HEK293 (cell line): ENCODE measurements around the gene HM13.

ENCODE experiments used
- HOXC10 ChIP-seq: sonication (generic); formaldehyde crosslinking; IDR thresholded peaks from 2 replicates; pipeline ENCODE4 v1.8.1; 2023; ENCODE audit warnings: mild to moderate bottlenecking, missing genetic modification reagents
- IKZF3 ChIP-seq: fragments of 450-650 bp; IDR thresholded peaks from 2 replicates; pipeline ENCODE4 v1.5.0; 2018; ENCODE audit warnings: missing biosample characterization, mild to moderate bottlenecking, missing genetic modification characterization, moderate library complexity
- KLF7 ChIP-seq: fragments of 450-650 bp; formaldehyde crosslinking; IDR thresholded peaks from 2 replicates; pipeline ENCODE4 v1.5.1; 2016; ENCODE audit warnings: missing biosample characterization, missing genetic modification characterization, borderline replicate concordance
- MZF1 ChIP-seq: fragments of 450-650 bp; formaldehyde crosslinking; IDR thresholded peaks from 2 replicates; pipeline ENCODE4 v1.5.1; 2017; ENCODE audit warnings: missing biosample characterization, missing genetic modification characterization, borderline replicate concordance
- OSR2 ChIP-seq: fragments of 450-650 bp; formaldehyde crosslinking; IDR thresholded peaks from 2 replicates; pipeline ENCODE4 v1.5.1; 2016; ENCODE audit warnings: missing biosample characterization, missing genetic modification characterization
- ZBTB48 ChIP-seq: fragments of 450-650 bp; formaldehyde crosslinking; IDR thresholded peaks from 2 replicates; pipeline ENCODE4 v1.5.1; 2016; ENCODE audit warnings: missing biosample characterization, missing genetic modification characterization
- ZNF133 ChIP-seq: fragments of 450-650 bp; formaldehyde crosslinking; IDR thresholded peaks from 2 replicates; pipeline ENCODE4 v1.5.1; 2016; ENCODE audit warnings: missing biosample characterization, missing genetic modification characterization
- ZNF302 ChIP-seq: fragments of 450-650 bp; formaldehyde crosslinking; IDR thresholded peaks from 2 replicates; pipeline ENCODE4 v1.5.1; 2016; ENCODE audit warnings: missing biosample characterization, missing genetic modification characterization, low read depth
- ZNF366 ChIP-seq: fragments of 450-650 bp; formaldehyde crosslinking; conservative IDR thresholded peaks from 2 replicates; pipeline ENCODE4 v1.5.1; 2016; ENCODE audit warnings: missing biosample characterization, missing genetic modification characterization
- ZNF391 ChIP-seq: fragments of 450-650 bp; formaldehyde crosslinking; IDR thresholded peaks from 2 replicates; pipeline ENCODE4 v1.5.1; 2016; ENCODE audit warnings: low read depth, missing biosample characterization, missing genetic modification characterization, borderline replicate concordance
- ZNF423 ChIP-seq: fragments of 450-650 bp; formaldehyde crosslinking; IDR thresholded peaks from 2 replicates; pipeline ENCODE4 v1.5.1; 2016; ENCODE audit warnings: missing biosample characterization, missing genetic modification characterization
- ZNF501 ChIP-seq: fragments of 450-650 bp; formaldehyde crosslinking; IDR thresholded peaks from 2 replicates; pipeline ENCODE4 v1.5.1; 2016; ENCODE audit warnings: missing biosample characterization, missing genetic modification characterization
- ZNF529 ChIP-seq: fragments of 450-650 bp; formaldehyde crosslinking; IDR thresholded peaks from 2 replicates; pipeline ENCODE4 v1.5.1; 2017; ENCODE audit warnings: missing genetic modification characterization, missing biosample characterization; ENCODE audit not compliant: insufficient replicate concordance
- ZNF530 ChIP-seq: fragments of 450-650 bp; formaldehyde crosslinking; IDR thresholded peaks from 2 replicates; pipeline ENCODE4 v1.5.1; 2016; ENCODE audit warnings: low read depth, missing biosample characterization, missing genetic modification characterization
- ZNF600 ChIP-seq: fragments of 450-650 bp; formaldehyde crosslinking; IDR thresholded peaks from 2 replicates; pipeline ENCODE4 v1.5.1; 2016; ENCODE audit warnings: missing biosample characterization, missing genetic modification characterization
- ZSCAN23 ChIP-seq: fragments of 450-650 bp; formaldehyde crosslinking; IDR thresholded peaks from 2 replicates; pipeline ENCODE4 v1.5.1; 2016; ENCODE audit warnings: missing biosample characterization, missing genetic modification characterization
- TF ChIP-seq, protein P1 (sequence below): fragments of 450-650 bp; formaldehyde crosslinking; IDR thresholded peaks from 2 replicates; pipeline ENCODE4 v1.5.1; 2016; ENCODE audit warnings: missing biosample characterization, missing genetic modification characterization
- TF ChIP-seq, protein P2 (sequence below): fragments of 450-650 bp; formaldehyde crosslinking; IDR thresholded peaks from 2 replicates; pipeline ENCODE4 v1.5.1; 2016; ENCODE audit warnings: missing biosample characterization, missing genetic modification characterization
- TF ChIP-seq, protein P3 (sequence below): fragments of 450-650 bp; formaldehyde crosslinking; IDR thresholded peaks from 2 replicates; pipeline ENCODE4 v1.5.1; 2016; ENCODE audit warnings: missing biosample characterization, missing genetic modification characterization
- TF ChIP-seq, protein P4 (sequence below): fragments of 450-650 bp; formaldehyde crosslinking; IDR thresholded peaks from 2 replicates; pipeline ENCODE4 v1.5.1; 2016; ENCODE audit warnings: missing biosample characterization, missing genetic modification characterization
- TF ChIP-seq, protein P5 (sequence below): fragments of 450-650 bp; formaldehyde crosslinking; IDR thresholded peaks from 2 replicates; pipeline ENCODE4 v1.5.1; 2016; ENCODE audit warnings: missing biosample characterization, missing genetic modification characterization

The HM13 gene

DNA sequence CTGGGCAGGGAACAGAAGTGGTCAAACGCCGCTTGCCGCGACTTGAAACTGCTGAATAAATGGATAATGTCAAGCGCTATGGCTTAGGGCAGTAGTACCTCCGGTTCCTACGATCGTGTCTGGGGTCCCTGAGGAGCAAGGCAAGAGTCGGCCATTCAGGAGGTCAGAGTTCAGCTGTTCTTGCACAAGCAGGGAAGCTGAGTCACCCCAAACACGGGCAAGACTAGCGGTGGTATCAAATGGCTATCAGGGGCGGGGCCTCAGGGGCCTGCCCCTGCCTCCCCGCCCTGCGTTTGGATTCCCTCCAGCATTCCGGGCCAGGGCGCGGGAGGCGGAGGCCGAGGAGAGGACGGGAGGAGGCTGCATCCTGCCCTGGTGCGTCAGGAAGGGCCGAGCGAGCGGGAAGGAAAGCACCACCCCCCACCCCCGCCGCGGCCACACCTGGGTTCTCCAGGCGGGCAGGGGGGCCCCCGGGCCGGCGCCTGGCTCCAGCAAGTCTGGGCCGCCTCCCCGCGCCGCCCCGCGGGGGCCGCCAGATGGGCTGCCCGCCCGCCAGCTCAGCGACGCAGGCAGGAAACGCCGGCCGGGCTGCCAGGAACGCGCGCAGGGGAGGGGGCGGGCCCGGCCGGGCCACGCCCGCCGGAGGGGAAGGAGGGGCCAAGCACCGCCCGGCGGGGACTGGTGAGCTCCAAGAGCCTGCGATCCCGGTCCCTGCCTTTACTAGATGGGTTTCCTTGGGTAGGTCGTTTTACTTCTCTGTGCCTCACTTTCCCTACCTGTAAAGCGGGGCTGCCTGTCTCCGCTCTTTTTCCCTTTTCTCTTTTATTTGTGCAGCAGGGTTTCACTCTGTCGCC lies 58.7 kb downstream of the HM13 start (continued):
- TF ChIP-seq, protein P1, sequence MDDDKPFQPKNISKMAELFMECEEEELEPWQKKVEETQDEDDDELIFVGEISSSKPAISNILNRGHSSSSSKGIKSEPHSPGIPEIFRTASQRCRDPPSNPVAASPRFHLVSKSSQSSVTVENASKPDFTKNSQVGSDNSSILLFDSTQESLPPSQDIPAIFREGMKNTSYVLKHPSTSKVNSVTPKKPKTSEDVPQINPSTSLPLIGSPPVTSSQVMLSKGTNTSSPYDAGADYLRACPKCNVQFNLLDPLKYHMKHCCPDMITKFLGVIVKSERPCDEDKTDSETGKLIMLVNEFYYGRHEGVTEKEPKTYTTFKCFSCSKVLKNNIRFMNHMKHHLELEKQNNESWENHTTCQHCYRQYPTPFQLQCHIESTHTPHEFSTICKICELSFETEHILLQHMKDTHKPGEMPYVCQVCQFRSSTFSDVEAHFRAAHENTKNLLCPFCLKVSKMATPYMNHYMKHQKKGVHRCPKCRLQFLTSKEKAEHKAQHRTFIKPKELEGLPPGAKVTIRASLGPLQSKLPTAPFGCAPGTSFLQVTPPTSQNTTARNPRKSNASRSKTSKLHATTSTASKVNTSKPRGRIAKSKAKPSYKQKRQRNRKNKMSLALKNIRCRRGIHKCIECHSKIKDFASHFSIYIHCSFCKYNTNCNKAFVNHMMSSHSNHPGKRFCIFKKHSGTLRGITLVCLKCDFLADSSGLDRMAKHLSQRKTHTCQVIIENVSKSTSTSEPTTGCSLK (tag by site-specific recombination): no peak
- no peak for TF ChIP-seq ZNF529
- TF ChIP-seq ZNF302 (tag by site-specific recombination): no peak
- peak; percentile 80 for TF ChIP-seq ZNF366 (tag by site-specific recombination)
- peak; percentile 99 for TF ChIP-seq IKZF3 (tag by site-specific recombination)
- no peak for TF ChIP-seq ZNF423 (tag by site-specific recombination)
- TF ChIP-seq, protein P2, sequence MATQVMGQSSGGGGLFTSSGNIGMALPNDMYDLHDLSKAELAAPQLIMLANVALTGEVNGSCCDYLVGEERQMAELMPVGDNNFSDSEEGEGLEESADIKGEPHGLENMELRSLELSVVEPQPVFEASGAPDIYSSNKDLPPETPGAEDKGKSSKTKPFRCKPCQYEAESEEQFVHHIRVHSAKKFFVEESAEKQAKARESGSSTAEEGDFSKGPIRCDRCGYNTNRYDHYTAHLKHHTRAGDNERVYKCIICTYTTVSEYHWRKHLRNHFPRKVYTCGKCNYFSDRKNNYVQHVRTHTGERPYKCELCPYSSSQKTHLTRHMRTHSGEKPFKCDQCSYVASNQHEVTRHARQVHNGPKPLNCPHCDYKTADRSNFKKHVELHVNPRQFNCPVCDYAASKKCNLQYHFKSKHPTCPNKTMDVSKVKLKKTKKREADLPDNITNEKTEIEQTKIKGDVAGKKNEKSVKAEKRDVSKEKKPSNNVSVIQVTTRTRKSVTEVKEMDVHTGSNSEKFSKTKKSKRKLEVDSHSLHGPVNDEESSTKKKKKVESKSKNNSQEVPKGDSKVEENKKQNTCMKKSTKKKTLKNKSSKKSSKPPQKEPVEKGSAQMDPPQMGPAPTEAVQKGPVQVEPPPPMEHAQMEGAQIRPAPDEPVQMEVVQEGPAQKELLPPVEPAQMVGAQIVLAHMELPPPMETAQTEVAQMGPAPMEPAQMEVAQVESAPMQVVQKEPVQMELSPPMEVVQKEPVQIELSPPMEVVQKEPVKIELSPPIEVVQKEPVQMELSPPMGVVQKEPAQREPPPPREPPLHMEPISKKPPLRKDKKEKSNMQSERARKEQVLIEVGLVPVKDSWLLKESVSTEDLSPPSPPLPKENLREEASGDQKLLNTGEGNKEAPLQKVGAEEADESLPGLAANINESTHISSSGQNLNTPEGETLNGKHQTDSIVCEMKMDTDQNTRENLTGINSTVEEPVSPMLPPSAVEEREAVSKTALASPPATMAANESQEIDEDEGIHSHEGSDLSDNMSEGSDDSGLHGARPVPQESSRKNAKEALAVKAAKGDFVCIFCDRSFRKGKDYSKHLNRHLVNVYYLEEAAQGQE (tag by site-specific recombination): no peak
- no peak for TF ChIP-seq ZNF530 (tag by site-specific recombination)
- no peak for TF ChIP-seq ZNF133 (tag by site-specific recombination)
- no peak for TF ChIP-seq HOXC10 (CRISPR knock-in tag)
- TF ChIP-seq, protein P3, sequence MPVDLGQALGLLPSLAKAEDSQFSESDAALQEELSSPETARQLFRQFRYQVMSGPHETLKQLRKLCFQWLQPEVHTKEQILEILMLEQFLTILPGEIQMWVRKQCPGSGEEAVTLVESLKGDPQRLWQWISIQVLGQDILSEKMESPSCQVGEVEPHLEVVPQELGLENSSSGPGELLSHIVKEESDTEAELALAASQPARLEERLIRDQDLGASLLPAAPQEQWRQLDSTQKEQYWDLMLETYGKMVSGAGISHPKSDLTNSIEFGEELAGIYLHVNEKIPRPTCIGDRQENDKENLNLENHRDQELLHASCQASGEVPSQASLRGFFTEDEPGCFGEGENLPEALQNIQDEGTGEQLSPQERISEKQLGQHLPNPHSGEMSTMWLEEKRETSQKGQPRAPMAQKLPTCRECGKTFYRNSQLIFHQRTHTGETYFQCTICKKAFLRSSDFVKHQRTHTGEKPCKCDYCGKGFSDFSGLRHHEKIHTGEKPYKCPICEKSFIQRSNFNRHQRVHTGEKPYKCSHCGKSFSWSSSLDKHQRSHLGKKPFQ (tag by site-specific recombination): no peak
- TF ChIP-seq, protein P4, sequence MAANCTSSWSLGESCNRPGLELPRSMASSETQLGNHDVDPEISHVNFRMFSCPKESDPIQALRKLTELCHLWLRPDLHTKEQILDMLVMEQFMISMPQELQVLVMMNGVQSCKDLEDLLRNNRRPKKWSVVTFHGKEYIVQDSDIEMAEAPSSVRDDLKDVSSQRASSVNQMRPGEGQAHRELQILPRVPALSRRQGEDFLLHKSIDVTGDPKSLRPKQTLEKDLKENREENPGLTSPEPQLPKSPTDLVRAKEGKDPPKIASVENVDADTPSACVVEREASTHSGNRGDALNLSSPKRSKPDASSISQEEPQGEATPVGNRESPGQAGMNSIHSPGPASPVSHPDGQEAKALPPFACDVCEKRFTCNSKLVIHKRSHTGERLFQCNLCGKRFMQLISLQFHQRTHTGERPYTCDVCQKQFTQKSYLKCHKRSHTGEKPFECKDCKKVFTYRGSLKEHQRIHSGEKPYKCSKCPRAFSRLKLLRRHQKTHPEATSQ: peak; percentile 19; the same call in 1 of the 2 replicates
- TF ChIP-seq ZNF391 (tag by site-specific recombination): peak; percentile 66; the same call in 1 of the 2 replicates
- peak; percentile 86; the same call in 1 of the 2 replicates for TF ChIP-seq ZSCAN23 (tag by site-specific recombination)
- TF ChIP-seq ZNF501: peak; percentile 71; the same call in 1 of the 2 replicates
- peak; percentile 71; the same call in 1 of the 2 replicates for TF ChIP-seq KLF7 (tag by site-specific recombination)
- TF ChIP-seq MZF1 (tag by site-specific recombination): no peak
- peak; percentile 79 for TF ChIP-seq ZBTB48 (tag by site-specific recombination)
- peak; percentile 28; the same call in 1 of the 2 replicates for TF ChIP-seq OSR2
- TF ChIP-seq ZNF600: peak; percentile 85
- TF ChIP-seq, protein P5, sequence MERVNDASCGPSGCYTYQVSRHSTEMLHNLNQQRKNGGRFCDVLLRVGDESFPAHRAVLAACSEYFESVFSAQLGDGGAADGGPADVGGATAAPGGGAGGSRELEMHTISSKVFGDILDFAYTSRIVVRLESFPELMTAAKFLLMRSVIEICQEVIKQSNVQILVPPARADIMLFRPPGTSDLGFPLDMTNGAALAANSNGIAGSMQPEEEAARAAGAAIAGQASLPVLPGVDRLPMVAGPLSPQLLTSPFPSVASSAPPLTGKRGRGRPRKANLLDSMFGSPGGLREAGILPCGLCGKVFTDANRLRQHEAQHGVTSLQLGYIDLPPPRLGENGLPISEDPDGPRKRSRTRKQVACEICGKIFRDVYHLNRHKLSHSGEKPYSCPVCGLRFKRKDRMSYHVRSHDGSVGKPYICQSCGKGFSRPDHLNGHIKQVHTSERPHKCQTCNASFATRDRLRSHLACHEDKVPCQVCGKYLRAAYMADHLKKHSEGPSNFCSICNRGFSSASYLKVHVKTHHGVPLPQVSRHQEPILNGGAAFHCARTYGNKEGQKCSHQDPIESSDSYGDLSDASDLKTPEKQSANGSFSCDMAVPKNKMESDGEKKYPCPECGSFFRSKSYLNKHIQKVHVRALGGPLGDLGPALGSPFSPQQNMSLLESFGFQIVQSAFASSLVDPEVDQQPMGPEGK (tag by site-specific recombination): peak; percentile 90
